ENCODE results near the gene DLST.

The DLST gene

DNA sequence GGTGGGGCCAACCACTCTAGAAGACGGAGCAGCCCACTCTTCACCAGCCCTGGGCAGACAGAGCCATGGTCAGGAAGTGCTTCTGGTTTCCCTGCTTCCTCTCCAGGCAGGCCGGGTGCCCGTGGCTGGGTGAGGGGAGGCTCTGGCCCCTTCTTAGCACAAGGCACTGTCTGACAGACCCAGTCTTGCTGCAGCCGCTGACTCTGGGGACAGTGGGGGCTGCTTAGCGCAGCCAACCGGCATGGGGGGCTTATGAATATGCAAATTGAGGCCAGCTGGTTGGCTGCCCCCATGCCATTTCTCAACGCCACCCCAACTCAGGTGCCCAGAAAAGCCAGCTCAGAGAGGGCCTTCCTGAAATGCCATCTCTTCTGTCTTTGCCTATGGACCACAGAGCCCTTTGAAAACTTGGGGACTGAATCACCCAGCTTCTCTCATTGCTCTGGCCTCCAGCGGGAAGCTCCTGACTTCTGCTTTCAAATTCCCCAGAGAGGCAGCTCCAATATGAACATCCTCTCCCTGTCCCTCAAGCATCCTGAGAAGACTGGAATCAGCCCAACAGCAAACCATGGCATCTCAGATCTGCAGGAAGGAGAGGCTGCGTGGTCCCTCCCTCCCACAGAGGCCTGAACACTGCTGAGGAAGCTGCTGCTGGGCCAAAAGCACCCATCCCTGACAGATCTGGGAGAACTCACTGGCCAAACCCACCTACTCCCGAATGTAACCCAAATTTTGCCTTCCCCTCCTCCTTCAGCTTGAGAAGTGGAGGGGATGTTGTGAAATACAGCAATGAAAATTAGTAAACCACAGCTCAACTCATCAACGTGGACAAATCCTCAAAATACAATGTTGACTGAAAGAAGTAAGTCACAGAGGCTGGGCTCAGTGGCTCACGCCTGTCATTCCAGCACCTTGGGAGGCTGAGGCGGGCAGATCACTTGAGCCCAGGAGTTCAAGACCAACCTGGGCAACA is 5.5 kb upstream of the DLST start, which contains the start of gene PROX2:
PROX2 (minus strand) TSS at position 205 of the 973 bp plus-strand sequence. CDS start 12,311 bp downstream, outside the sequence.
- Histone ChIP-seq H3K27ac (ENCODE audit: low read depth, low read length) (no peak within 1 kb of the TSS), H3K4me3 (ENCODE audit: low read depth in 1 of 5, low read length in 5 of 5) (no peak within 1 kb of the TSS), H3K36me3 (ENCODE audit: control insufficient read depth in 5 of 5, insufficient read depth in 5 of 5, low read length in 5 of 5) (no peaks in the 10 kb centered on the region), H3K9ac (ENCODE audit: low read length in 5 of 5) (no peak within 1 kb of the TSS), H3K9me3 (ENCODE audit: control insufficient read depth in 5 of 5, low read length in 5 of 5) (no peaks in the 10 kb centered on the region), H3K4me1 (ENCODE audit: control insufficient read depth in 5 of 5, insufficient read depth in 5 of 5, low read length in 5 of 5) (peaks cover 0 to 14% (median 9%) of the 10 kb centered on the region in 5 donors), H3K27me3 (ENCODE audit: control insufficient read depth in 5 of 5, insufficient read depth in 4 of 5, low read length in 5 of 5) (no peaks in the 10 kb centered on the region)

DNA sequence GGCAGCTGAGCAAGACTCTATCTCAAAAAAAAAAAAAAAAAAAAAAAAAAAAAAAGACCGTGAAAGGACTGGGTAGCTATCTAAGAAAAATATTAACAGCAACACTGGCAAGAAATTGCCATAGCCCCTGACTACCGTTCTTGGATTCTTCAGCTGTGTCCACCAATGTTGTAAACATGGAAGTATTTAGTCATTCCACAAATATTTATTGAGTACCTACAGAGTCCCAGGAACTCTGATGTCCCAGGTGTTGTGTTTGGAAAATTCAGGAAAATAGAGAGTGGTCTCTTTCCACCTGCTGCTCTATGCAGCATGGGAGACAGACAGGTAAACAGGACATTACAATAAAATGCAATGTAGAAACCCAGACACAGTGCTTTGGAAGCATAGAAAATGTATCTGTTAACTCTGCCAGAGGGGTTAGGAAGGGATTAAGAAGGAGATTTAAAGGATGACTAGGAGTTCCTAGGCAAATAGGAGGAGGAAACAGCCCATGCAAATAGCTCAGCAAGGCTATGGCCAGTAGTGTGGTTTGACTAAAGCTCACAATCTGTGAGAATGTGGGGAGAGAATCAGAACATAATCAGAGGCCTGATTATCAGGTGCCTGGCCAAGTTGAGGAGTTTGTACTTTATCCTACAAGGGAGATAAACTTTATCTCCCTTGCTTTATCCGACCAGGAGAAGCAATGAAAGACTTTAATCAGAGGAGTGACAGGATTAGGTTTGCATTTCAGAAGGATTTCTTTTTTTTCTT is 2.1 kb upstream of the DLST start:
- no peak overlapping the region for H3K27ac ChIP-seq (ENCODE audit: low read depth, low read length)
- H3K36me3 ChIP-seq (ENCODE audit: control insufficient read depth in 5 of 5, insufficient read depth in 5 of 5, low read length in 5 of 5): no peaks in the 10 kb centered on the region
- H3K4me3 ChIP-seq (ENCODE audit: low read depth in 1 of 5, low read length in 5 of 5): no peak overlapping the region
- H3K4me1 ChIP-seq (ENCODE audit: control insufficient read depth in 5 of 5, insufficient read depth in 5 of 5, low read length in 5 of 5): peaks cover 8 to 41% (median 37%) of the 10 kb centered on the region in 5 donors
- H3K27me3 ChIP-seq (ENCODE audit: control insufficient read depth in 5 of 5, insufficient read depth in 4 of 5, low read length in 5 of 5): no peaks in the 10 kb centered on the region
- H3K9me3 ChIP-seq (ENCODE audit: control insufficient read depth in 5 of 5, low read length in 5 of 5): no peaks in the 10 kb centered on the region
- H3K9ac ChIP-seq (ENCODE audit: low read length in 5 of 5): no peak overlapping the region

DNA sequence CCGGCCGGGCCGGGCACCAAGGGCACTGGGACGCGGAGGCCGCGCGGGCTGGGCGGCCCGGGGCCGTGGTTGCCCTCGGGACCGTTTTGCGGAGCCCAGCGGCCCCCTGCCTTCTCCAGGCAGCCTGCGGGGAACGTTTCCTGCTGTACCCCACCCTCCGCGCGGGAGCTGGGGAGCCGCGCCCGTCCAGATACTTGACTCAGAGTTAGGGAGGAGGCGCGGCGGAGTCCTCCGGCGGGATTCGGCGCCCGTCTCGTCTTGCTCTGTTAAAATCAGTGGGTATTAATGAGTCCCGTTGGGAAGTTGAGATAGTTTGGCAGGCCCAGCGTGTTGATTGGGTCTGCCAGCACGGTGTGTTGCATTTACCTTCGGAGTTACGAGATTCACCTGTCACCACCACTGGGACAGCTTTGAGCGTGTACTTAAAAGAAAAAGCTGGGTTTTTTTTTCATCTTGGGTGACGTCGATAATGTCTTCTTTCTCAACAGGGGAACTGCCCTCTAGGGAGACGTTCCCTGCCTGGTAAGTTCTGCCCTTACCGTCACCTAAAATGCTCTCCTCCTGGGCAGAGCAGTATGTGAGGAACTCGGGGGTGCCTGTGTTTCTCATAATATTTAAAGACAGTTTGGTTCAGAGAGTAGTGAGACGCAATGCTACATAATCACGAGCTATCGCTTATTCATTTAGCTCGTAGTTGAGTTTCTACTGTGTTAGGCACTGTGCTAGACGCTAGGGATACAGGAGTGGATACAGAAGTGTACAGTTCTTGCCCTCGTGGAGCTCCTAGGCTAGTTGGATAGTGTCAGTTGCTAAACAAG is 596 bp downstream of the DLST start:
- Histone ChIP-seq H3K9me3 (ENCODE audit: control insufficient read depth in 5 of 5, low read length in 5 of 5) (no peaks in the 10 kb centered on the region), H3K27me3 (ENCODE audit: control insufficient read depth in 5 of 5, insufficient read depth in 4 of 5, low read length in 5 of 5) (no peaks in the 10 kb centered on the region), H3K27ac (ENCODE audit: low read depth, low read length) (peak overlapping the region; percentile 94), H3K4me1 (ENCODE audit: control insufficient read depth in 5 of 5, insufficient read depth in 5 of 5, low read length in 5 of 5) (peaks cover 8 to 56% (median 51%) of the 10 kb centered on the region in 5 donors), H3K36me3 (ENCODE audit: control insufficient read depth in 5 of 5, insufficient read depth in 5 of 5, low read length in 5 of 5) (peaks cover 0 to 5% (median 2%) of the 10 kb centered on the region in 5 donors), H3K4me3 (ENCODE audit: low read depth in 1 of 5, low read length in 5 of 5) (peak overlapping the region; percentile 91 to 97 (median 94)), H3K9ac (ENCODE audit: low read length in 5 of 5) (peak overlapping the region; percentile 82 to 98 (median 96))

DNA sequence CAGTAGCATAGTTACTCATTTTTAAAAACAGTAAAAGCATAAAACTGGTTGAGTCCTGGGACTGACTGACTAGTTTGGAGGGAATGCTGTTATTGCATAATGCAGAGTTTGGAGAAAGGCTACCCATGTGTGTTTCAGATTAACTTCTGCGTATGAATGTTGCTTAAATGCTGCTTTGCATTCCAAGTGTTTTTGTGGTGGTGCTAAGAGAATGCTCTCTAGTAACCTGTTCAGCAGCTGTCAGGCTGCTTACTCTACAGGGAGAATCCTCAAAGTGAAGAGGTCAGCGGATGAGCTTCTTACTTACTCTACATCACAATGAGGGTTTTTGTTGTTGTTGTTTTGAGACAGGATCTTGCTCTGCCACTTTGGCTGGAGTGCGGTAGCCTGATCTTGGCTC is 4.3 kb downstream of the DLST start:
- no peaks in the 10 kb centered on the region for H3K9me3 ChIP-seq (ENCODE audit: control insufficient read depth in 5 of 5, low read length in 5 of 5)
- H3K27me3 ChIP-seq (ENCODE audit: control insufficient read depth in 5 of 5, insufficient read depth in 4 of 5, low read length in 5 of 5): no peaks in the 10 kb centered on the region
- peaks cover 8 to 60% (median 53%) of the 10 kb centered on the region in 5 donors for H3K4me1 ChIP-seq (ENCODE audit: control insufficient read depth in 5 of 5, insufficient read depth in 5 of 5, low read length in 5 of 5)
- peak overlapping the region; percentile 34 for H3K27ac ChIP-seq (ENCODE audit: low read depth, low read length)
- no peak overlapping the region for H3K9ac ChIP-seq (ENCODE audit: low read length in 5 of 5)
- H3K4me3 ChIP-seq (ENCODE audit: low read depth in 1 of 5, low read length in 5 of 5): no peak overlapping the region
- peaks cover 11 to 23% (median 20%) of the 10 kb centered on the region in 5 donors for H3K36me3 ChIP-seq (ENCODE audit: control insufficient read depth in 5 of 5, insufficient read depth in 5 of 5, low read length in 5 of 5)

DNA sequence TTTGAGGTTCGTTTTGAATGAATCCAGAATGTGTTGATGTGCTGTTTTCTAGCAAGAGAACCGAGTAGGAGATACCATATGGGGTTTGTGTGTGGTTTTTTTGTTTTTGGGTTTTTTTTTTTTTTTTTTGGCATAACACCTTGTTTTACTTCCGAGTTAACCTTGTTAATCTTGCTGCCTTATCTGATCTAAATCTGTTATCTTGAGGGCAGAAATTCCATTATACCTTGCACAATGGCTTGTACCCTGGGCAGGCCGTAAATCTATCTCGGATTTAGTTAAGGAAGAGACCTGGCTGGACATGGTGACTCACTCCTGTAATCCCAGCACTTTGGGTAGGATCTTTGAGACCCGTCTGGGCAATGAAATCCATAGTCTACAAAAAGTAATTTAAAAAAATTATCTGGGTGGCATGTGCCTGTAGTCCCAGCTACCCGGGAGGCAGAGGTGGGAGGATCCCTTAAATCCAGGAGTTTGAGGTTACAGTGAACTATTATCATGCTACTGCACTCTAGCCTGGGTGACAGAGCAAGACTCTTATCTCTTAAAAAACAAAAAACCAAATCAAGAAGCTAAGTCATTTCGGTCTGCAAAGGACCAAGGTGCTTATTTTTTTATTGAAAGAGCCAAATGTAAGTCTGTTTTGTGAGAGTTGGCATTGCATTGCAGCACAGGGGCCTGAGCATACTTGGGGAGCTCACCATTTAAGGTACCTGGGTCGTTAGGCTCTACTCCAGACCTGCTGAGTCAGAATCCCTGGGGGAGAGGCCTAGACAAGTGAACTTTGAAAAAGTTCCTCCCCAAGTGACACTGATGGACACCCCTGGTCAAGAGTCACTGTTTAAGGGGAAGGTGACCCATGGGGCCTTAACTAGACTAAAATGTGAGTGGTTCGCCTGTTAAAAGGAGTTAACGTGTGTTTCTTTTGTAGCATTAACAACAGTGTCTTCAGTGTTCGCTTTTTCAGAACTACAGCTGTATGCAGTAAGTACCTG is 6.7 kb downstream of the DLST start:
- H3K4me1 ChIP-seq (ENCODE audit: control insufficient read depth in 5 of 5, insufficient read depth in 5 of 5, low read length in 5 of 5): peaks cover 7 to 48% (median 41%) of the 10 kb centered on the region in 5 donors
- H3K27ac ChIP-seq (ENCODE audit: low read depth, low read length): peak overlapping the region; percentile 37
- peaks cover 28 to 47% (median 40%) of the 10 kb centered on the region in 5 donors for H3K36me3 ChIP-seq (ENCODE audit: control insufficient read depth in 5 of 5, insufficient read depth in 5 of 5, low read length in 5 of 5)

DNA sequence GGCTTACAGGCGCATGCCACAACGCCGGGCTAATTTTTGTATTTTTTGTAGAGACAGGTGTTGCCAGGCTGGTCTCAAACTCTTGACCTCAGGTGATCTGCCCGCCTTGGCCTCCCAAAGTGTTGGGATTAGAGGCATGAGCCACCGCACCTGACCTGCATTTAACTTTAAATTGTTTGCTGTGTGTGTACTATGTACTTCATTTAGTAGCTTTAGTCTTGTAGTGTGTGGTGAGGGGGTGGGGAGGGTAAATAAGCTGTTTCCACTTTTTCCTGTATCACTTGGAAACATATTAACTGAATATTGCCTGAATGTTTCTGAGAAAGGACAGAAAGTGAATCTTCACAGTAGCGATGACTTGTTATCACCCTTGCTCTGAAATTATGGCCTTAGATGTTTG is 8.5 kb downstream of the DLST start:
- Histone ChIP-seq H3K4me1 (ENCODE audit: control insufficient read depth in 5 of 5, insufficient read depth in 5 of 5, low read length in 5 of 5) (peaks cover 0 to 37% (median 23%) of the 10 kb centered on the region in 5 donors), H3K27me3 (ENCODE audit: control insufficient read depth in 5 of 5, insufficient read depth in 4 of 5, low read length in 5 of 5) (no peaks in the 10 kb centered on the region), H3K4me3 (ENCODE audit: low read depth in 1 of 5, low read length in 5 of 5) (no peak overlapping the region), H3K36me3 (ENCODE audit: control insufficient read depth in 5 of 5, insufficient read depth in 5 of 5, low read length in 5 of 5) (peaks cover 37 to 63% (median 57%) of the 10 kb centered on the region in 5 donors), H3K9ac (ENCODE audit: low read length in 5 of 5) (no peak overlapping the region), H3K9me3 (ENCODE audit: control insufficient read depth in 5 of 5, low read length in 5 of 5) (no peaks in the 10 kb centered on the region), H3K27ac (ENCODE audit: low read depth, low read length) (no peak overlapping the region)

More for the DNA sequence above, 6.7 kb downstream of the DLST start:
- Histone ChIP-seq H3K9me3 (ENCODE audit: control insufficient read depth in 5 of 5, low read length in 5 of 5) (no peaks in the 10 kb centered on the region), H3K27me3 (ENCODE audit: control insufficient read depth in 5 of 5, insufficient read depth in 4 of 5, low read length in 5 of 5) (no peaks in the 10 kb centered on the region), H3K4me3 (ENCODE audit: low read depth in 1 of 5, low read length in 5 of 5) (no peak overlapping the region), H3K9ac (ENCODE audit: low read length in 5 of 5) (no peak overlapping the region)

DNA sequence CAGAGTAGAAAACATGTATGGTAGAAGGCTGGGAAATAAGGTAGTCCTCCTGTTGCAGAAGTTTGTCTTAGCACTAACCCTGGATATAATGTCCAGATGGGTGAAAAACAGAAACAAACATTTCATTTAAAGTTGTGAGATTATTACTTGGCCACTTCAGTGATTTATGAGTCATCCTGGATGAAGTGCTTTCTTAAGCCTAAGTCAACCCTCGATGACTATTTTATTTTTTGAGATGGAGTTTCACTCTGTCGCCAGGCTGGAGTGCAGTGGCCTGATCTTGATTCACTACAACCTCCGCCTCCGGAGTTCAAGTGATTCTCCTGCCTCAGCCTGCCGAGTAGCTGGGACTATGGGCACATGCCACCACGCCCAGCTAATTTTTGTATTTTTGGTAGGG is 10.2 kb downstream of the DLST start:
- Histone ChIP-seq H3K4me1 (ENCODE audit: control insufficient read depth in 5 of 5, insufficient read depth in 5 of 5, low read length in 5 of 5) (peaks cover 0 to 23% (median 7%) of the 10 kb centered on the region in 5 donors), H3K9me3 (ENCODE audit: control insufficient read depth in 5 of 5, low read length in 5 of 5) (no peaks in the 10 kb centered on the region), H3K27me3 (ENCODE audit: control insufficient read depth in 5 of 5, insufficient read depth in 4 of 5, low read length in 5 of 5) (no peaks in the 10 kb centered on the region), H3K36me3 (ENCODE audit: control insufficient read depth in 5 of 5, insufficient read depth in 5 of 5, low read length in 5 of 5) (peaks cover 44 to 79% (median 73%) of the 10 kb centered on the region in 5 donors), H3K27ac (ENCODE audit: low read depth, low read length) (peak overlapping the region; percentile 10), H3K4me3 (ENCODE audit: low read depth in 1 of 5, low read length in 5 of 5) (no peak overlapping the region), H3K9ac (ENCODE audit: low read length in 5 of 5) (no peak overlapping the region)

DNA sequence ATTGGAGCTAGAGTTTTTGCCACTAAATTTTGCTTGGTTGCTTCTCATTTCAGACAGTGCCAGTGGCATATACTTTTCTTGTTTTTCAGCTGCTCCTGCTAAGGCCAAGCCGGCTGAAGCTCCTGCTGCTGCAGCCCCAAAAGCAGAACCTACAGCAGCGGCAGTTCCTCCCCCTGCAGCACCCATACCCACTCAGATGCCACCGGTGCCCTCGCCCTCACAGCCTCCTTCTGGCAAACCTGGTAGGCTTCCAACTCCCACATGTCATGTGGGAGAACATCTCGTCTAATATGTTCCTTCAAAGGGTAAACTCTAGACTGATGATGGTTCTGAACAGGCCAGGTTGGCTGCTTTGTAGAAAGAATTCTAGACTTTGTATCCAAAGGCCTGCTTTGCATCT is 11.0 kb downstream of the DLST start:
- peaks cover 53 to 87% (median 80%) of the 10 kb centered on the region in 5 donors for H3K36me3 ChIP-seq (ENCODE audit: control insufficient read depth in 5 of 5, insufficient read depth in 5 of 5, low read length in 5 of 5)
- H3K9me3 ChIP-seq (ENCODE audit: control insufficient read depth in 5 of 5, low read length in 5 of 5): no peaks in the 10 kb centered on the region
- no peaks in the 10 kb centered on the region for H3K27me3 ChIP-seq (ENCODE audit: control insufficient read depth in 5 of 5, insufficient read depth in 4 of 5, low read length in 5 of 5)
- H3K9ac ChIP-seq (ENCODE audit: low read length in 5 of 5): no peak overlapping the region
- H3K27ac ChIP-seq (ENCODE audit: low read depth, low read length): no peak overlapping the region
- H3K4me3 ChIP-seq (ENCODE audit: low read depth in 1 of 5, low read length in 5 of 5): no peak overlapping the region
- H3K4me1 ChIP-seq (ENCODE audit: control insufficient read depth in 5 of 5, insufficient read depth in 5 of 5, low read length in 5 of 5): peaks cover 0 to 23% (median 7%) of the 10 kb centered on the region in 5 donors

All from subcutaneous abdominal adipose tissue (tissue), 5 donors.